ENCODE measurements around the gene TMEM82. TPM values are rescaled to one million over a fixed set of nuclear protein-coding genes. Genes with fewer than 3 reads are reported as not detected.

Gene TMEM82
- total RNA-seq, 4 donors from 2014 or later: 1.8 to 30.3 (median 19.2) TPM

DNA sequence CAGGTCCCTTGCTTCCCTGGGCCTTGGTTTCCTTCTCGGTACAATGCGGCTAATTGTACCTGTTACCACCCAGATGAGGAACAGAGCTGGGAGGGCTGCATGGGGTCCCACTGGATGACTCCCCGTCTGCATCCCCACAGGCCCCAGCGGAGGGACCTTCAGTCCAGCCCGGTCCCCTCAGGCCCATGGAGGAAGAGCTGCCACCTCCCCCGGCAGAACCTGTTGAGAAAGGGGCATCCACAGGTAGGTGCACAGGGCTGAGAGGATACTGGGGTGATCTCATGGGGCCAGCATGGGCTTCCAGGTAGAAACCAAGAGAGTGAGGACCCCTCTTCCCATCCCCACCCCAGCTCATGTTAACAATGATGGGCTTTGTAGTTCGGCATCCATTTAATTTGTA lies 26.1 kb downstream of the TMEM82 start:
- 80 to 93% methylated on average over 1 to 7 of the region's 7 CpGs for WGBS, 2 donors (ENCODE audit: low coverage in 1 of 2)
- peaks cover 10 to 21% (median 16%) of the 10 kb centered on the region in 4 donors for H3K4me1 ChIP-seq
- H3K4me3 ChIP-seq: no peak overlapping the region
- intact Hi-C loops (cut with DNase I; ENCODE audit: low total_unique reads) (no loop called here), in situ Hi-C loops (cut with MboI; ENCODE audit: low pct_ligation_motif_present in 1 of 4, low pct_unique_long_range_greater_than_20kb in 1 of 4, low sequenced_read_pairs in 3 of 4) (no loop called here)
- DNase-seq: no peak
- H3K9me3 ChIP-seq: no peaks in the 10 kb centered on the region
- no peaks in the 10 kb centered on the region for H3K27me3 ChIP-seq
- no peak overlapping the region for H3K27ac ChIP-seq
- peaks cover 0 to 35% (median 16%) of the 10 kb centered on the region in 4 donors for H3K36me3 ChIP-seq
- TF ChIP-seq POLR2A (IDR thresholded peaks at IDR 0.05): no peak
- no peak for TF ChIP-seq EP300 (IDR thresholded peaks at IDR 0.05; ENCODE audit: low read depth)
- TF ChIP-seq, protein P1, sequence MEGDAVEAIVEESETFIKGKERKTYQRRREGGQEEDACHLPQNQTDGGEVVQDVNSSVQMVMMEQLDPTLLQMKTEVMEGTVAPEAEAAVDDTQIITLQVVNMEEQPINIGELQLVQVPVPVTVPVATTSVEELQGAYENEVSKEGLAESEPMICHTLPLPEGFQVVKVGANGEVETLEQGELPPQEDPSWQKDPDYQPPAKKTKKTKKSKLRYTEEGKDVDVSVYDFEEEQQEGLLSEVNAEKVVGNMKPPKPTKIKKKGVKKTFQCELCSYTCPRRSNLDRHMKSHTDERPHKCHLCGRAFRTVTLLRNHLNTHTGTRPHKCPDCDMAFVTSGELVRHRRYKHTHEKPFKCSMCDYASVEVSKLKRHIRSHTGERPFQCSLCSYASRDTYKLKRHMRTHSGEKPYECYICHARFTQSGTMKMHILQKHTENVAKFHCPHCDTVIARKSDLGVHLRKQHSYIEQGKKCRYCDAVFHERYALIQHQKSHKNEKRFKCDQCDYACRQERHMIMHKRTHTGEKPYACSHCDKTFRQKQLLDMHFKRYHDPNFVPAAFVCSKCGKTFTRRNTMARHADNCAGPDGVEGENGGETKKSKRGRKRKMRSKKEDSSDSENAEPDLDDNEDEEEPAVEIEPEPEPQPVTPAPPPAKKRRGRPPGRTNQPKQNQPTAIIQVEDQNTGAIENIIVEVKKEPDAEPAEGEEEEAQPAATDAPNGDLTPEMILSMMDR (IDR thresholded peaks at IDR 0.05): no peak
- TF ChIP-seq POLR2AphosphoS5 (IDR thresholded peaks at IDR 0.05): no peak

DNA sequence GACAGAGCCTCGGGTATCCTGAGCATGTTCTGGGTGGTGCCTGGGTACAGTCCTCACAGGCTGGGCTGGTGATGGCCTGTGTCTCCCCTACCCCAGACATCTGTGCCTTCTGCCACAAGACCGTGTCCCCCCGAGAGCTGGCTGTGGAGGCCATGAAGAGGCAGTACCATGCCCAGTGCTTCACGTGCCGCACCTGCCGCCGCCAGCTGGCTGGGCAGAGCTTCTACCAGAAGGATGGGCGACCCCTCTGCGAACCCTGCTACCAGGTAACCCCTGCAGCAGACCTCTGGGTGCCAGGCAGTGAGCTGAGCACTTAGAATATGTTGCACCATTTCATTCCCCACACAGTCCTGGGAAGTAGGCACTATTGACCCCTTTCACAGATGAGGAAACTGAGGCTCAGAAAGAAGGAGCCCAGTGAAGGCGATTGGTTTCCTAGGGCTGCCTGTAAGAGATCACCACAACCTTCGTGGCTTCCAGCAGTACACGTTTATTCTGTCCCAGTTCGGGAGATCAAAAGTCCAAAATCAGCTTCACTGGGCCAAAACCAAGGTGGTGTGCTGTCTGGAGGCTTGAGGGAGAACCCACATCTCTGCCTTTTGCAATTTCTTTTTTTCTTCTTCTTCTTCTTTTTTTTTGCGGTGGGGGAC lies 28.1 kb downstream of the TMEM82 start:
- WGBS, 2 donors (ENCODE audit: low coverage in 1 of 2): 77 to 85% methylated on average over 2 to 12 of the region's 14 CpGs
- no peaks in the 10 kb centered on the region for H3K9me3 ChIP-seq
- intact Hi-C loops (cut with DNase I; ENCODE audit: low total_unique reads): no loop called here
- peaks cover 0 to 3% (median under 1%) of the 10 kb centered on the region in 4 donors for H3K4me1 ChIP-seq
- no peak for DNase-seq
- no peaks in the 10 kb centered on the region for H3K27me3 ChIP-seq
- no peak overlapping the region for H3K4me3 ChIP-seq
- in situ Hi-C loops (cut with MboI; ENCODE audit: low pct_ligation_motif_present in 1 of 4, low pct_unique_long_range_greater_than_20kb in 1 of 4, low sequenced_read_pairs in 3 of 4): no loop called here
- TF ChIP-seq, protein P1 (IDR thresholded peaks at IDR 0.05): no peak
- TF ChIP-seq EP300 (IDR thresholded peaks at IDR 0.05; ENCODE audit: low read depth) (no peak), POLR2AphosphoS5 (IDR thresholded peaks at IDR 0.05) (no peak), POLR2A (IDR thresholded peaks at IDR 0.05) (no peak)
- H3K27ac ChIP-seq: no peak overlapping the region
- H3K36me3 ChIP-seq: peaks cover 0 to 35% (median 16%) of the 10 kb centered on the region in 4 donors

DNA sequence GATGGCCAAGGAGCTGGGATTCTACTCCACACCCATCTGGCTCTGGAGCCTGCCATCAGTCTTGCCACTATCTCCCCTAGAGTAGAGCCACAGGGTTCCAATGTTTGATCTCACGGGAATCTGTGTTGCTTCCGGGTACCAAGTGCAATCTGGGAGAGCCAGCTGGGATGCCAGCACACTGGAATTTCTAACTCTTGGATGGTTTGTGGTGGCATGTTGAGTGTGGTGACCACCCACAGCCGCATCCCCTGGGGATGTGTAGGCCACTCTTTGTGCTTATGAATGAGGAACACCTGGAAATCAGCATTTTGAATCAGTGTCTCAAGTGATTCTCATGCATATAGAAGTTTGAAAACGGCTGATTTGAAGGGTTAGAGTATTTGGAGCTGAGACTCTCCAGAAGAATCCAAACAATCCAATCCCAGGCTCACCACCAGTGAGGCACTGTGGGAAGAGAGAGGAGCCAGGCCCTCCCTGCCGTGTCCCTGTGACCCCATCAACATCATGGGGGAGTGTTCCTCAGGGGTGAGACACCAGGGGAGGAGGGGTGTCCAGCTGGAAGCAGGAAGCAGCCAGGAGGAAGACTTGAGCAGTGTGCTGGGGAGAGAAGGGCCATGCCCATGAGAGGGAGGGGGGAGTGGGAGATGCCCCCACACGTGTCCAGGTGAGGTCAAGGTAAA lies 29.7 kb downstream of the TMEM82 start:
- no peak overlapping the region for H3K27ac ChIP-seq
- in situ Hi-C loops (cut with MboI; ENCODE audit: low pct_ligation_motif_present in 1 of 4, low pct_unique_long_range_greater_than_20kb in 1 of 4, low sequenced_read_pairs in 3 of 4): no loop called here
- intact Hi-C loops (cut with DNase I; ENCODE audit: low total_unique reads): no loop called here
- no peak overlapping the region for H3K4me3 ChIP-seq
- no peaks in the 10 kb centered on the region for H3K9me3 ChIP-seq
- TF ChIP-seq EP300 (IDR thresholded peaks at IDR 0.05; ENCODE audit: low read depth) (no peak), POLR2A (IDR thresholded peaks at IDR 0.05) (no peak), POLR2AphosphoS5 (IDR thresholded peaks at IDR 0.05) (no peak)
- TF ChIP-seq, protein P1 (IDR thresholded peaks at IDR 0.05): no peak
- peaks cover 0 to 3% (median 0%) of the 10 kb centered on the region in 4 donors for H3K4me1 ChIP-seq
- 70 to 76% methylated on average over 3 to 6 of the region's 6 CpGs for WGBS, 2 donors (ENCODE audit: low coverage in 1 of 2)
- peaks cover 0 to 40% (median 17%) of the 10 kb centered on the region in 4 donors for H3K36me3 ChIP-seq
- no peak for DNase-seq
- no peaks in the 10 kb centered on the region for H3K27me3 ChIP-seq

DNA sequence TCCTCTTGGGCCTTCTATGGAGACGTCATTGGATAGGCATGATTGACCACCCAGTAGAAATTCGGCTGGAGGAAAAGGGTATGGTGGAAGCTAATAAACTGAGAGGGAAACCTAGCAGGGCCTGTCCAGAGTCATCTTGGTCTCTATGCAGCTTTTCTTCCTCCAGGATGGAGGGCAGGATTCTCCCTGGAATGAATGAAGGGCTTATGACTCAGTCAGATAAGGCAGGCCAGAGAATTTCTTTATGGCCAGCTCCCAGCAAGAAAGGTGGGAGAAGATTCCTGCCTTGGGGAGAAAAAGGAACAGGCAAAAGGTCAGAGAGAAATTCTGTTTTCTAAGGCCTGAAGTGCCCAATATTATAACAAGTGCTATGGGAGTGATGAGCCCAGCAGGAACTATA lies 33.4 kb downstream of the TMEM82 start:
- Histone ChIP-seq H3K27me3 (no peaks in the 10 kb centered on the region), H3K9me3 (no peaks in the 10 kb centered on the region), H3K36me3 (peaks cover 0 to 20% (median 9%) of the 10 kb centered on the region in 4 donors), H3K27ac (peak overlapping the region in 3 of 4 donors; percentile 7 to 16 (median 12)), H3K4me1 (peaks cover 0 to 22% (median 10%) of the 10 kb centered on the region in 4 donors), H3K4me3 (no peak overlapping the region)
- TF ChIP-seq POLR2AphosphoS5 (IDR thresholded peaks at IDR 0.05) (no peak), POLR2A (IDR thresholded peaks at IDR 0.05) (no peak), EP300 (IDR thresholded peaks at IDR 0.05; ENCODE audit: low read depth) (no peak)
- TF ChIP-seq, protein P1 (IDR thresholded peaks at IDR 0.05): no peak
- DNase-seq: no peak
- intact Hi-C loops (cut with DNase I; ENCODE audit: low total_unique reads): no loop called here
- in situ Hi-C loops (cut with MboI; ENCODE audit: low pct_ligation_motif_present in 1 of 4, low pct_unique_long_range_greater_than_20kb in 1 of 4, low sequenced_read_pairs in 3 of 4): no loop called here
- 75% methylated on average over 2 of the region's 2 CpGs; no CpG with 5 or more reads in 1 of the 2 donors for WGBS, 2 donors (ENCODE audit: low coverage in 1 of 2)

Data from transverse colon (tissue), 4 donors.